ENCODE measurements around the gene DMGDH.

Gene DMGDH

GRCh38 chr5:78983601-78984438 is 85.7 kb downstream of the DMGDH start:
- no peak for TF ChIP-seq MAX (IDR thresholded peaks at IDR 0.05)
- TF ChIP-seq EGR1 (IDR thresholded peaks at IDR 0.05), result no peak
- no peak for TF ChIP-seq RAD21 (IDR thresholded peaks at IDR 0.05; ENCODE audit: low read depth)
- no peak for TF ChIP-seq NFIC (IDR thresholded peaks at IDR 0.05)
- TF ChIP-seq FOXM1 (IDR thresholded peaks at IDR 0.05; ENCODE audit: borderline replicate concordance, low read depth), result no peak
- no peak for TF ChIP-seq REST (IDR thresholded peaks at IDR 0.05; ENCODE audit: low read depth)
- no peak for TF ChIP-seq YY1 (IDR thresholded peaks at IDR 0.05; ENCODE audit: low read depth)
- TF ChIP-seq CREB1 (IDR thresholded peaks at IDR 0.05; ENCODE audit: low read depth), result no peak
- TF ChIP-seq TCF12 (IDR thresholded peaks at IDR 0.05; ENCODE audit: low read depth), result no peak
- no peak for TF ChIP-seq TAF1 (IDR thresholded peaks at IDR 0.05; ENCODE audit: low read depth)
- no peak for TF ChIP-seq EP300 (IDR thresholded peaks at IDR 0.05; ENCODE audit: borderline replicate concordance)
- TF ChIP-seq TEAD4 (IDR thresholded peaks at IDR 0.05), result no peak
- no peak for TF ChIP-seq CEBPB (IDR thresholded peaks at IDR 0.05)
- no peak for TF ChIP-seq USF1 (IDR thresholded peaks at IDR 0.05)
- no peak for TF ChIP-seq ZBTB7A (IDR thresholded peaks at IDR 0.05; ENCODE audit: low read depth)

- TF ChIP-seq EP300 (IDR thresholded peaks at IDR 0.05; ENCODE audit: borderline replicate concordance) (no peak), ZBTB7A (IDR thresholded peaks at IDR 0.05; ENCODE audit: low read depth) (no peak), NFIC (IDR thresholded peaks at IDR 0.05) (no peak), CREB1 (IDR thresholded peaks at IDR 0.05; ENCODE audit: low read depth) (no peak), CEBPB (IDR thresholded peaks at IDR 0.05) (no peak), TAF1 (IDR thresholded peaks at IDR 0.05; ENCODE audit: low read depth) (no peak), TEAD4 (IDR thresholded peaks at IDR 0.05) (no peak), MAX (IDR thresholded peaks at IDR 0.05) (no peak), REST (IDR thresholded peaks at IDR 0.05; ENCODE audit: low read depth) (no peak), EGR1 (IDR thresholded peaks at IDR 0.05) (no peak), RAD21 (IDR thresholded peaks at IDR 0.05; ENCODE audit: low read depth) (no peak), FOXM1 (IDR thresholded peaks at IDR 0.05; ENCODE audit: borderline replicate concordance, low read depth) (no peak), TCF12 (IDR thresholded peaks at IDR 0.05; ENCODE audit: low read depth) (no peak), USF1 (IDR thresholded peaks at IDR 0.05) (no peak), YY1 (IDR thresholded peaks at IDR 0.05; ENCODE audit: low read depth) (no peak)
Observed at GRCh38 chr5:78979909-78980308, 89.6 kb downstream of the DMGDH start.

- TF ChIP-seq MAX (IDR thresholded peaks at IDR 0.05) (no peak), CREB1 (IDR thresholded peaks at IDR 0.05; ENCODE audit: low read depth) (no peak), USF1 (IDR thresholded peaks at IDR 0.05) (no peak), EGR1 (IDR thresholded peaks at IDR 0.05) (no peak), TAF1 (IDR thresholded peaks at IDR 0.05; ENCODE audit: low read depth) (no peak), EP300 (IDR thresholded peaks at IDR 0.05; ENCODE audit: borderline replicate concordance) (no peak), YY1 (IDR thresholded peaks at IDR 0.05; ENCODE audit: low read depth) (no peak), TEAD4 (IDR thresholded peaks at IDR 0.05) (no peak), ZBTB7A (IDR thresholded peaks at IDR 0.05; ENCODE audit: low read depth) (no peak), CEBPB (IDR thresholded peaks at IDR 0.05) (no peak), RAD21 (IDR thresholded peaks at IDR 0.05; ENCODE audit: low read depth) (no peak), TCF12 (IDR thresholded peaks at IDR 0.05; ENCODE audit: low read depth) (no peak), REST (IDR thresholded peaks at IDR 0.05; ENCODE audit: low read depth) (no peak), NFIC (IDR thresholded peaks at IDR 0.05) (no peak), FOXM1 (IDR thresholded peaks at IDR 0.05; ENCODE audit: borderline replicate concordance, low read depth) (no peak)
Observed at GRCh38 chr5:78979117-78979742, 90.2 kb downstream of the DMGDH start.

Measured in Ishikawa (cell line).